Measurements from ENCODE around the gene KSR1.

- no peak for TF ChIP-seq CTCF (IDR thresholded peaks at IDR 0.05)
- TF ChIP-seq POLR2A (IDR thresholded peaks at IDR 0.05): no peak
- TF ChIP-seq EP300 (IDR thresholded peaks at IDR 0.05): no peak
- peak; percentile 14 for TF ChIP-seq POLR2AphosphoS5 (IDR thresholded peaks at IDR 0.05)
These were observed 73.1 kb downstream of the KSR1 start for GRCh38 chr17:27529230-27529796.
